GM23248 (cell line): ENCODE measurements around the gene PPP1R9A. TPM values are rescaled to one million over a fixed set of nuclear protein-coding genes. Genes with fewer than 3 reads are reported as not detected.

Experiments used
- DNase-seq: peaks from one replicate; pipeline ENCODE4 v3.0.0-alpha.2; 2015
- H2AFZ ChIP-seq: fragments of 200-600 bp; sonication (generic); 2 replicates; pipeline ENCODE4 v1.6.1; 2016; ENCODE audit warnings: antibody characterized with exemption
- H3F3A ChIP-seq: fragments of 200-600 bp; sonication (generic); 2 replicates; pipeline ENCODE4 v1.6.1; 2016; ENCODE audit warnings: mild to moderate bottlenecking, antibody characterized with exemption, mixed run types; ENCODE audit not compliant: insufficient read depth
- H3K27ac ChIP-seq: fragments of 200-600 bp; sonication (generic); 2 replicates; pipeline ENCODE4 v1.5.1; 2016; ENCODE audit warnings: mild to moderate bottlenecking
- H3K27me3 ChIP-seq: fragments of 200-600 bp; sonication (generic); replicated peaks from 2 replicates; pipeline ENCODE4 v1.6.1; 2016; ENCODE audit warnings: mild to moderate bottlenecking; ENCODE audit not compliant: insufficient read depth
- H3K36me3 ChIP-seq: fragments of 200-600 bp; sonication (generic); 2 replicates; pipeline ENCODE4 v1.6.1; 2016; ENCODE audit warnings: low read depth, mild to moderate bottlenecking
- H3K4me1 ChIP-seq: fragments of 200-600 bp; sonication (generic); 2 replicates; pipeline ENCODE4 v1.6.1; 2016; ENCODE audit warnings: mild to moderate bottlenecking; ENCODE audit not compliant: insufficient read depth
- H3K4me2 ChIP-seq: fragments of 200-600 bp; sonication (generic); one replicate; pipeline ENCODE4 v1.6.1; 2016; ENCODE audit warnings: mild to moderate bottlenecking; ENCODE audit not compliant: unreplicated experiment
- H3K4me3 ChIP-seq: fragments of 200-600 bp; sonication (generic); 2 replicates; pipeline ENCODE4 v1.5.1; 2016; ENCODE audit warnings: mild to moderate bottlenecking
- H3K79me2 ChIP-seq: fragments of 200-600 bp; sonication (generic); 2 replicates; pipeline ENCODE4 v1.6.1; 2016; ENCODE audit warnings: mild to moderate bottlenecking; ENCODE audit not compliant: insufficient read depth
- H3K9ac ChIP-seq: fragments of 200-600 bp; sonication (generic); 2 replicates; pipeline ENCODE4 v1.6.1; 2016; ENCODE audit warnings: mild to moderate bottlenecking
- H3K9me2 ChIP-seq: fragments of 200-600 bp; sonication (generic); 2 replicates; pipeline ENCODE4 v1.6.1; 2016; ENCODE audit warnings: mixed run types, mild to moderate bottlenecking, moderate library complexity; ENCODE audit not compliant: insufficient read depth
- H3K9me3 ChIP-seq: fragments of 200-600 bp; sonication (generic); one replicate; pipeline ENCODE4 v1.6.1; 2017; ENCODE audit warnings: low read depth
- H4K20me1 ChIP-seq: fragments of 200-600 bp; sonication (generic); 2 replicates; pipeline ENCODE4 v1.6.0; 2016; ENCODE audit not compliant: insufficient read depth
- EZH2 ChIP-seq: fragments of 200-600 bp; sonication (generic); IDR thresholded peaks from 2 replicates; pipeline ENCODE4 v1.6.1; 2018; ENCODE audit warnings: antibody characterized with exemption, mild to moderate bottlenecking; ENCODE audit not compliant: insufficient read depth, poor library complexity, severe bottlenecking
- EZH2phosphoT487 ChIP-seq: fragments of 200-600 bp; sonication (generic); IDR thresholded peaks from 2 replicates; pipeline ENCODE4 v1.6.1; 2018; ENCODE audit warnings: antibody characterized with exemption, moderate library complexity, mild to moderate bottlenecking, low read depth; ENCODE audit not compliant: insufficient read depth
- WGBS, 2 experiments: methylation state at CpG; one replicate each; pipeline ENCODE4 v1.1.6; 2015 to 2017; ENCODE audit warnings: low lambda C conversion rate in 2 of 2, low coverage in 1 of 2; ENCODE audit errors: missing lambda C conversion rate in 2 of 2; 5-methylcytosine and 5-hydroxymethylcytosine counted together
- in situ Hi-C: fragments of 300-500 bp; cut with MboI; formaldehyde crosslinking; loops from 2 replicates; pipeline ENCODE4 v1.15.0; 2020
- polyA plus RNA-seq: library from polyadenylated mRNA; unstranded; fragments of >200 nt; fragmentation: Nextera tagmentation; extraction: Ambion mirVana; gene quantifications from 2 replicates; pipeline ENCODE4 v1.2.1, GENCODE V29; 2016
- total RNA-seq: library from RNA; depleted of rRNA; stranded (reverse); fragments of >200 nt; shearing (Covaris generic); gene quantifications from 2 replicates; pipeline ENCODE4 v1.2.3, GENCODE V29; 2014

Gene PPP1R9A
- total and polyA plus RNA-seq, 2 experiments from 2014 or later: 0.03 TPM; not detected in 1

GRCh38 chr7:95327356-95327755 lies 420.0 kb downstream of the PPP1R9A start:
- 74% methylated on average over 3 of the region's 3 CpGs for WGBS, 2 experiments
- no peaks in the 10 kb centered on the region for H3K79me2 ChIP-seq
- no peaks in the 10 kb centered on the region for H4K20me1 ChIP-seq
- H3K27me3 ChIP-seq: peaks cover 3% of the 10 kb centered on the region
- H3F3A ChIP-seq: peaks cover 4% of the 10 kb centered on the region; the same call in 1 of the 2 replicates
- H3K9me3 ChIP-seq: no peaks in the 10 kb centered on the region
- H3K4me2 ChIP-seq: no peak overlapping the region
- H3K9me2 ChIP-seq: no peaks in the 10 kb centered on the region
- in situ Hi-C loops: no loop called here
- no peak overlapping the region for H3K4me3 ChIP-seq
- peaks cover 14% of the 10 kb centered on the region for H3K4me1 ChIP-seq
- H3K27ac ChIP-seq: no peak overlapping the region
- no peaks in the 10 kb centered on the region for H3K36me3 ChIP-seq
- H2AFZ ChIP-seq: no peak overlapping the region
- no peak overlapping the region for H3K9ac ChIP-seq
- peak; percentile 7 for DNase-seq
- no peak for TF ChIP-seq EZH2phosphoT487
- TF ChIP-seq EZH2: no peak

DNA sequence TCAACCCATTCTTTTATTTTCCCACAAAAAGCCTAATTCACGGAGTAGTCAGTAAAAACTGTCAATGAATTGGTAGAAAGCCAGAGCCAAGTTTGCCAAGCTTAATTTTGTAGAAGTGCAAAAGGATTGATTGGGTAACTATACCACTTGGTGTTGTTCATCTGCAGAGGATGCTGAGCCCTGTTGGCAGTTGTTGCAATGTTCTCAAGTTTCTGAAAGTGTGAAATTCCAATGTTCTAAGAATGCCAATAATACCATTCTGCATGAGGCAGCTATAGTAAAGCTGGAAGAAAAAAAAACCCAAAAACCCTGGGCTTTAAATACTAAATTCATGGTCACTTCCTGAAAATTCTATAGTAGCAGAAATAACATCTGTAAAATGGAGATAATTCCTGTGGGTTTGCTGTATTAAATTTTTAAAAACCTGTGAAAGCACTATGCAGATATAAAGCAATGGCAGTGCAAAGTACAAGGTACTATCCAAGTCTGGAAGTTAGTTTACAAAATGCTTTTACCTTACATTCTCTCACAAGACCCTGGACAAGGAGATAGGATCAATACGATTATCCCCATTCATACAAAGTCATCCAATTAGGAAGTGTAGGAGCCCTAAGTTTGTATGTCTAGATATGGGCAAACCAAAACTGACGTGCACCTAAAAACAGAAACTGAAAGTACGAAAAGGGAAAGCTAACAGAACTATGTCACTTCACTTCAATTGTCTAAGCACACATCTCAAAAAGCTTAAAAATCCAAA lies 423.0 kb downstream of the PPP1R9A start:
- no peaks in the 10 kb centered on the region for H4K20me1 ChIP-seq
- H3K9me3 ChIP-seq: no peaks in the 10 kb centered on the region
- 3 to 4% methylated on average over 4 of the region's 4 CpGs for WGBS, 2 experiments
- TF ChIP-seq EZH2phosphoT487 (no peak), EZH2 (no peak)
- no peak overlapping the region for H3K27ac ChIP-seq
- H2AFZ ChIP-seq: peak overlapping the region; percentile 69
- H3F3A ChIP-seq: peaks cover 25% of the 10 kb centered on the region
- peak overlapping the region; percentile 57 for H3K4me3 ChIP-seq
- no peaks in the 10 kb centered on the region for H3K9me2 ChIP-seq
- H3K27me3 ChIP-seq: 0 out of 2 replicates have a peak, but pooled peaks cover 3% of the 10 kb centered on the region
- no peak overlapping the region for H3K9ac ChIP-seq
- DNase-seq: peak; percentile 63
- no peaks in the 10 kb centered on the region for H3K36me3 ChIP-seq
- in situ Hi-C loops: no loop called here
- H3K4me1 ChIP-seq: peaks cover 27% of the 10 kb centered on the region
- H3K4me2 ChIP-seq: peak overlapping the region; percentile 66
- H3K79me2 ChIP-seq: no peaks in the 10 kb centered on the region

- Histone ChIP-seq H3K4me1 (peaks cover 33% of the 10 kb centered on the region), H3K27ac (no peak overlapping the region), H3K4me2 (peak overlapping the region; percentile 66), H3K79me2 (no peaks in the 10 kb centered on the region), H3K36me3 (no peaks in the 10 kb centered on the region), H3K9ac (no peak overlapping the region), H3K27me3 (no peaks in the 10 kb centered on the region), H3K9me3 (no peaks in the 10 kb centered on the region), H3K9me2 (no peaks in the 10 kb centered on the region), H4K20me1 (no peaks in the 10 kb centered on the region), H3K4me3 (peak overlapping the region; percentile 57), H3F3A (peaks cover 30% of the 10 kb centered on the region), H2AFZ (peak overlapping the region; percentile 69)
- 95 to 100% methylated on average over 1 of the region's 1 CpG for WGBS, 2 experiments
- no peak for DNase-seq
- TF ChIP-seq EZH2phosphoT487: no peak
- TF ChIP-seq EZH2: no peak
- in situ Hi-C loops: no loop called here
Observed at GRCh38 chr7:95330961-95331337, 423.6 kb downstream of the PPP1R9A start.

GRCh38 chr7:95334447-95334846 lies 427.1 kb downstream of the PPP1R9A start:
- in situ Hi-C loops: no loop called here
- H3K4me2 ChIP-seq: peak overlapping the region; percentile 69
- DNase-seq: peak; percentile 25

More at GRCh38 chr7:95334447-95334846, 427.1 kb downstream of the PPP1R9A start:
- Histone ChIP-seq H3K4me3 (no peak overlapping the region), H4K20me1 (no peaks in the 10 kb centered on the region), H2AFZ (no peak overlapping the region), H3K27me3 (no peaks in the 10 kb centered on the region), H3K36me3 (no peaks in the 10 kb centered on the region), H3K9ac (no peak overlapping the region), H3K79me2 (no peaks in the 10 kb centered on the region), H3K9me3 (no peaks in the 10 kb centered on the region), H3F3A (peaks cover 37% of the 10 kb centered on the region), H3K27ac (peak overlapping the region; percentile 41; the same call in 1 of the 2 replicates), H3K9me2 (no peaks in the 10 kb centered on the region), H3K4me1 (peaks cover 35% of the 10 kb centered on the region)
- TF ChIP-seq EZH2: no peak
- TF ChIP-seq EZH2phosphoT487: no peak
